PFSK-1 (cell line): ENCODE results near the gene DENND10.

Experiments
- FOXP2 ChIP-seq: optimal IDR thresholded peaks from 2 replicates; pipeline ENCODE3; 2011; ENCODE audit warnings: borderline replicate concordance, control low read depth, inconsistent platforms; ENCODE audit not compliant: insufficient read depth; ENCODE audit errors: extremely low read length, extremely low read depth
- POLR2AphosphoS5 ChIP-seq: IDR thresholded peaks from 2 replicates; pipeline ENCODE4 v1.6.1; 2012; ENCODE audit warnings: low read depth, mild to moderate bottlenecking, control low read depth, low read length, moderate library complexity
- REST ChIP-seq, 2 experiments: IDR thresholded peaks; 2 replicates each; pipeline versions ENCODE4 v1.6.1 to v1.8.0; 2011 to 2012; ENCODE audit warnings: low read depth in 2 of 2, low read length in 2 of 2, control low read depth in 1 of 2, inconsistent platforms in 1 of 2, mild to moderate bottlenecking in 1 of 2, moderate library complexity in 1 of 2; ENCODE audit not compliant: insufficient read depth in 1 of 2
- SIN3A ChIP-seq: IDR thresholded peaks from 2 replicates; pipeline ENCODE4 v1.6.1; 2012; ENCODE audit warnings: mild to moderate bottlenecking, low read length, moderate library complexity, borderline replicate concordance; ENCODE audit not compliant: insufficient read depth
- TAF1 ChIP-seq: IDR thresholded peaks from 2 replicates; pipeline ENCODE4 v1.6.1; 2012; ENCODE audit warnings: low read length, control low read depth, borderline replicate concordance; ENCODE audit not compliant: insufficient read depth

DENND10 gene

GRCh38 chr10:119060107-119060506, 43.8 kb upstream of the DENND10 start:
- TF ChIP-seq SIN3A (no peak), POLR2AphosphoS5 (no peak), TAF1 (no peak), FOXP2 (no peak)

- no peak for TF ChIP-seq FOXP2
- no peak for TF ChIP-seq POLR2AphosphoS5
- TF ChIP-seq TAF1: no peak
- no peak for TF ChIP-seq SIN3A
- TF ChIP-seq REST (IDR thresholded peaks at IDR 0.05; ENCODE audit: insufficient read depth in 1 of 2, low read depth in 2 of 2, low read length in 2 of 2): no peak
These were observed 42.6 kb upstream of the DENND10 start for GRCh38 chr10:119061352-119061751.

GRCh38 chr10:119061926-119062325, 42.0 kb upstream of the DENND10 start:
- no peak for TF ChIP-seq TAF1
- no peak for TF ChIP-seq POLR2AphosphoS5
- no peak for TF ChIP-seq REST (IDR thresholded peaks at IDR 0.05; ENCODE audit: insufficient read depth in 1 of 2, low read depth in 2 of 2, low read length in 2 of 2)
- no peak for TF ChIP-seq SIN3A
- TF ChIP-seq FOXP2: no peak

GRCh38 chr10:119070395-119071165, 33.3 kb upstream of the DENND10 start:
- TF ChIP-seq TAF1 (no peak), SIN3A (no peak), POLR2AphosphoS5 (no peak), REST (IDR thresholded peaks at IDR 0.05; ENCODE audit: insufficient read depth in 1 of 2, low read depth in 2 of 2, low read length in 2 of 2) (no peak), FOXP2 (no peak)

GRCh38 chr10:119073584-119073983, 30.3 kb upstream of the DENND10 start:
- TF ChIP-seq FOXP2 (no peak), POLR2AphosphoS5 (no peak), TAF1 (no peak), REST (IDR thresholded peaks at IDR 0.05; ENCODE audit: insufficient read depth in 1 of 2, low read depth in 2 of 2, low read length in 2 of 2) (no peak), SIN3A (no peak)
